Limb (tissue), 2 donors: ENCODE measurements around the gene MAU2.
"Not testable (repeated sequence)": the region's sequence is repeated elsewhere in the genome, so short reads cannot be mapped to it uniquely, and the experiment has no call there.

ENCODE experiments used
- DNase-seq, 2 donors: peaks; one replicate each; pipeline ENCODE4 v3.0.0-alpha.2; 2016; ENCODE audit errors: extremely low spot score in 2 of 2

The MAU2 gene

GRCh38 chr19:19382118-19382517, 61.5 kb downstream of the MAU2 start:
- no peak for DNase-seq

- DNase-seq, result no peak
These were observed 63.9 kb downstream of the MAU2 start for GRCh38 chr19:19384486-19384885.

GRCh38 chr19:19385131-19385895, 64.7 kb downstream of the MAU2 start:
- DNase-seq, result peak; percentile 99 to 100

GRCh38 chr19:19385896-19386869, 65.6 kb downstream of the MAU2 start:
- no peak for DNase-seq

- DNase-seq, result no peak
These were observed 66.5 kb downstream of the MAU2 start for GRCh38 chr19:19387108-19387507.

GRCh38 chr19:19388568-19389555, 68.2 kb downstream of the MAU2 start:
- DNase-seq, result peak in 1 of 2 donors; percentile 30

GRCh38 chr19:19389683-19390082, 69.1 kb downstream of the MAU2 start:
- not testable (repeated sequence) for DNase-seq

- DNase-seq, result not testable (repeated sequence)
These were observed 73.7 kb downstream of the MAU2 start for GRCh38 chr19:19394333-19394732.

GRCh38 chr19:19399733-19400433, 79.3 kb downstream of the MAU2 start:
- DNase-seq, result no peak

- no peak for DNase-seq
These were observed 82.2 kb downstream of the MAU2 start for GRCh38 chr19:19402656-19403372.

GRCh38 chr19:19403373-19403901, 82.8 kb downstream of the MAU2 start:
- no peak for DNase-seq

- peak; percentile 90 to 96 for DNase-seq
These were observed 84.5 kb downstream of the MAU2 start, which contains the start of gene GATAD2A for GRCh38 chr19:19404879-19405860. TSS of gene GATAD2A (plus strand) at chr19:19405675. CDS start at chr19:19465346, 59,671 bp downstream.

- peak; percentile 51 to 83 for DNase-seq
These were observed 85.6 kb downstream of the MAU2 start for GRCh38 chr19:19405971-19406877.

- no peak for DNase-seq
These were observed 86.4 kb downstream of the MAU2 start for GRCh38 chr19:19406878-19407632.

- DNase-seq, result no peak
These were observed 87.0 kb downstream of the MAU2 start for GRCh38 chr19:19407633-19407930.
